ENCODE data around the gene CLDN1. TPM values are rescaled to one million over a fixed set of nuclear protein-coding genes. Genes with fewer than 3 reads are reported as not detected.

The CLDN1 gene
- total RNA-seq, 2 donors from 2014 or later: 0.21 to 2.0 TPM

- Histone ChIP-seq H3K27ac (no peak overlapping the region), H3K4me3 (no peak overlapping the region), H3K27me3 (replicated peaks; ENCODE audit: insufficient read depth) (no peaks in the 10 kb centered on the region), H3K9me3 (no peaks in the 10 kb centered on the region), H3K36me3 (no peaks in the 10 kb centered on the region), H3K4me1 (ENCODE audit: control insufficient read depth in 1 of 2, low read depth in 2 of 2) (peaks cover 4 to 17% of the 10 kb centered on the region in 2 donors)
- TF ChIP-seq CTCF (IDR thresholded peaks at IDR 0.05): no peak
- ATAC-seq (ENCODE audit: insufficient number of reproducible peaks, low FRiP score, low read depth) (no peak), DNase-seq (ENCODE audit: low spot score) (no peak)
Observed at GRCh38 chr3:190325923-190326322, 3.7 kb upstream of the CLDN1 start.

DNA sequence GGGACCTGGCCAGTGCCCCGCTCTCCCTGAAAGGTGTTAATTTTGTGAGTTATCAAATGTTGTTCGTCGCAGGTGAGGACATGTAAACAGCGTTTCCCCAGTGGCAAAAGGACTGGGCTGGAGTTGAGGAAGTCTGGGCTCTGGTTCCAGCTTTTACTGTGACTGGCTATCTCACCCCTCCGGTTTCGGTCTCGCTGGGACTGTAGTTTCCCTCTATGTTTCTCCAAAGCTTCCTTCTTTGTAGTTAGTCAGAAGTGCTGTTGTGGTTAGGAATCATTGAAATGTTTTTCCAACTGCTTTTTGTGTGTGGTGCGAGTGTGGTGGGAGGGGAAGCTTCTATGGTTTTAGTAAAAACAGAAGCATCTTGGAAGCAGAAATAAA is 990 bp upstream of the CLDN1 start:
- no peak for TF ChIP-seq CTCF (IDR thresholded peaks at IDR 0.05)
- peak overlapping the region; percentile 78 for H3K4me3 ChIP-seq
- H3K27ac ChIP-seq: no peak overlapping the region
- H3K36me3 ChIP-seq: no peaks in the 10 kb centered on the region
- no peak for DNase-seq (ENCODE audit: low spot score)
- H3K9me3 ChIP-seq: no peaks in the 10 kb centered on the region
- peaks cover 4 to 17% of the 10 kb centered on the region in 2 donors for H3K4me1 ChIP-seq (ENCODE audit: control insufficient read depth in 1 of 2, low read depth in 2 of 2)
- ATAC-seq (ENCODE audit: insufficient number of reproducible peaks, low FRiP score, low read depth): no peak
- H3K27me3 ChIP-seq (replicated peaks; ENCODE audit: insufficient read depth): no peaks in the 10 kb centered on the region

DNA sequence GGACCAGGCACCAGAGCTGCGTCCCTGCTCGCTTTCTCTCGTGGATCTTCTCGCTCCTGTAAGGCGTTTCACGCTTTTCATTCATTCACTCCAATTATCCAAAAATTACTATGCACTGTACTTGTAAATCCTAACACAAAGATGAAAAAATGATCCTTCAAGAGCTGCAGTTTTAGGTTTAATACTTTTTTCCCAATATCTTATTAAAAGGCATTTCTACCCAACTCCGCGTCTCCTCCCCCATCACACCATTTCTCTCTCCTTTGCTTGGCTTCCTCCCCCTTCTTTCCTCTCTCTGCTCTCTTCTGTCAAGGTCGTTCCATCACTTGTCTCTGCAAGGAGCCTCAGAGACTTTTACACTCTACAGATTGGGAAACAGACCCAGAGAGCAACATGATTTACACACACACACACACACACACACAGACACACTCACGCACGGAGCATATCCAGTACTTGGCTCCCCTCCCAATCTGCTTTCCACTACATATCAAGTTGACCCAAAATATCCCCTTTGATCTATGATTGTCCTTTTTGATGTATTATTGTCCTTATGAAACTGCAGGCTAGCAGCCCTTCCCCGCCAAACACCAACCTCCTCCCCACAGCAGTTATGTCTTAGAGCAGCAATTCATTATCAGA is 479 bp upstream of the CLDN1 start:
- H3K4me3 ChIP-seq: peak overlapping the region; percentile 78
- TF ChIP-seq CTCF (IDR thresholded peaks at IDR 0.05): peak; percentile 30
- H3K9me3 ChIP-seq: no peaks in the 10 kb centered on the region
- DNase-seq (ENCODE audit: low spot score) (no peak), ATAC-seq (ENCODE audit: insufficient number of reproducible peaks, low FRiP score, low read depth) (no peak)
- H3K36me3 ChIP-seq: no peaks in the 10 kb centered on the region
- no peak overlapping the region for H3K27ac ChIP-seq
- H3K27me3 ChIP-seq (replicated peaks; ENCODE audit: insufficient read depth): no peaks in the 10 kb centered on the region
- H3K4me1 ChIP-seq (ENCODE audit: control insufficient read depth in 1 of 2, low read depth in 2 of 2): peaks cover 4 to 17% of the 10 kb centered on the region in 2 donors

DNA sequence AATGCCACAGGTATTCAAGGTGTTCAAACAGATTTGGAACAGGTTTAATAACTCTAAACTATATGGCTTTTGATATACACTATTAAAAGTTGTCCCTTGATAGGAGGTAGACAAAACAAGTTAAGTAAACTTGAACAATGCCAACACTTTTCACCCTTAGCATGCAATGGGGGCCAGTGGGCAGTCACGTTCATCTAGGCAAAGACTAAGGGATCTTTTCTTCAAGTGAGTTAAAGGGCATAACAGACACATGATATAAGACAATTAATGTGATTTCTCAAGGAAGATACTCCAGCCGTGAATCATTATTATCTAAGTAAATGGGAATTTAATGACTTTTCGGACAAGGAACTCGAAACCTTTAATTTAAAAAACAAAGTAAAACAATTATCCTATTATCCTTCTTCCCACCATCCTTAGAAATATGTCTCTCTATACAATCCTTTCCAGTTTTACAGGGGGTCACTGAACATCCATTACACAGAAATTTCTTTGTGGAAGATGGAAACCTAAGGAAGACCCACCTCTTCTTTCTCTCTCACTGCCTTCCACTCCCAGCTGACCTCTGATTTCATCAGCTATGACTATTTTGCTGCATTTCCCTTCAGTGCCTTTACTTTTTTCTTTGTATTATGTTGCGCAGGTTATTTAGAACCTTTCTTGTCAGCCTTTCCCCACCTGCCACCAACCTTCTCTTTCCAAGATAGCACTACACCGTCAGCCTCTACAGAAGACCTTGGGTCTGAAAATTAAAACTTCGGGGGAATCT is 1.5 kb downstream of the CLDN1 start:
- Histone ChIP-seq H3K9me3 (no peaks in the 10 kb centered on the region), H3K4me3 (no peak overlapping the region), H3K36me3 (no peaks in the 10 kb centered on the region), H3K27ac (no peak overlapping the region), H3K4me1 (ENCODE audit: control insufficient read depth in 1 of 2, low read depth in 2 of 2) (peaks cover 4 to 12% of the 10 kb centered on the region in 2 donors), H3K27me3 (replicated peaks; ENCODE audit: insufficient read depth) (no peaks in the 10 kb centered on the region)
- ATAC-seq (ENCODE audit: insufficient number of reproducible peaks, low FRiP score, low read depth) (no peak), DNase-seq (ENCODE audit: low spot score) (no peak)
- TF ChIP-seq CTCF (IDR thresholded peaks at IDR 0.05): no peak

GRCh38 chr3:190319660-190320059 is 2.6 kb downstream of the CLDN1 start:
- Histone ChIP-seq H3K4me1 (ENCODE audit: control insufficient read depth in 1 of 2, low read depth in 2 of 2) (peaks cover 4 to 12% of the 10 kb centered on the region in 2 donors), H3K9me3 (no peaks in the 10 kb centered on the region), H3K36me3 (no peaks in the 10 kb centered on the region), H3K27me3 (replicated peaks; ENCODE audit: insufficient read depth) (no peaks in the 10 kb centered on the region), H3K4me3 (no peak overlapping the region), H3K27ac (no peak overlapping the region)
- no peak for TF ChIP-seq CTCF (IDR thresholded peaks at IDR 0.05)
- no peak for ATAC-seq (ENCODE audit: insufficient number of reproducible peaks, low FRiP score, low read depth)
- no peak for DNase-seq (ENCODE audit: low spot score)

All from thoracic aorta (tissue), 2 donors.